MM.1S (cell line): Measurements from ENCODE around the gene TGM5.

Source experiments
- DNase-seq: peaks from one replicate; pipeline ENCODE4 v3.0.0-alpha.2; 2015
- H2AFZ ChIP-seq: fragments of 300-600 bp; sonication (generic); 2 replicates; pipeline ENCODE4 v1.6.0; 2016; ENCODE audit warnings: antibody characterized with exemption, low read length
- H3F3A ChIP-seq: fragments of 300-600 bp; sonication (generic); 2 replicates; pipeline ENCODE4 v1.6.1; 2016; ENCODE audit warnings: mild to moderate bottlenecking, antibody characterized with exemption, low read length, moderate library complexity, mixed read lengths; ENCODE audit not compliant: insufficient read depth
- H3K27ac ChIP-seq: fragments of 300-600 bp; sonication (generic); 2 replicates; pipeline ENCODE4 v1.5.1; 2016; ENCODE audit warnings: mild to moderate bottlenecking, low read length
- H3K27me3 ChIP-seq: fragments of 300-600 bp; sonication (generic); replicated peaks from 2 replicates; pipeline ENCODE4 v1.6.0; 2016; ENCODE audit warnings: low read length; ENCODE audit not compliant: insufficient read depth
- H3K36me3 ChIP-seq: fragments of 300-600 bp; sonication (generic); replicated peaks from 2 replicates; pipeline ENCODE4 v1.6.1; 2016; ENCODE audit warnings: mild to moderate bottlenecking, low read length, mixed read lengths; ENCODE audit not compliant: insufficient read depth
- H3K4me1 ChIP-seq: fragments of 300-600 bp; sonication (generic); 2 replicates; pipeline ENCODE4 v1.6.1; 2016; ENCODE audit warnings: low read length, mixed read lengths
- H3K4me2 ChIP-seq: fragments of 300-600 bp; sonication (generic); 2 replicates; pipeline ENCODE4 v1.6.0; 2016; ENCODE audit warnings: low read depth, low read length
- H3K4me3 ChIP-seq: fragments of 300-600 bp; sonication (generic); 2 replicates; pipeline ENCODE4 v1.5.1; 2016; ENCODE audit warnings: low read length, mixed read lengths
- H3K79me2 ChIP-seq: fragments of 300-600 bp; sonication (generic); 2 replicates; pipeline ENCODE4 v1.6.1; 2016; ENCODE audit warnings: mixed run types, low read length, mixed read lengths
- H3K9ac ChIP-seq: fragments of 300-600 bp; sonication (generic); 2 replicates; pipeline ENCODE4 v1.6.1; 2016; ENCODE audit warnings: low read length, mixed read lengths
- H3K9me2 ChIP-seq: fragments of 300-600 bp; sonication (generic); replicated peaks from 2 replicates; pipeline ENCODE4 v1.6.1; 2016; ENCODE audit warnings: mild to moderate bottlenecking, low read length, mixed read lengths; ENCODE audit not compliant: insufficient read depth
- H3K9me3 ChIP-seq: fragments of 300-600 bp; sonication (generic); replicated peaks from 2 replicates; pipeline ENCODE4 v1.6.1; 2016; ENCODE audit warnings: mild to moderate bottlenecking, low read length, mixed read lengths; ENCODE audit not compliant: insufficient read depth
- H4K20me1 ChIP-seq: fragments of 300-600 bp; sonication (generic); 2 replicates; pipeline ENCODE4 v1.6.1; 2016; ENCODE audit warnings: mild to moderate bottlenecking, low read length, moderate library complexity, mixed read lengths; ENCODE audit not compliant: insufficient read depth
- CTCF ChIP-seq: fragments of 300-600 bp; sonication (generic); IDR thresholded peaks from 2 replicates; pipeline ENCODE4 v1.5.1; 2016; ENCODE audit warnings: antibody characterized with exemption, low read length, mixed read lengths
- EZH2 ChIP-seq: fragments of 300-600 bp; sonication (generic); optimal IDR thresholded peaks from 2 replicates; pipeline ENCODE3; 2017; ENCODE audit warnings: low read depth, mild to moderate bottlenecking, antibody characterized with exemption, low read length, mixed read lengths
- EZH2phosphoT487 ChIP-seq: fragments of 300-600 bp; sonication (generic); IDR thresholded peaks from 2 replicates; pipeline ENCODE4 v1.6.1; 2018; ENCODE audit warnings: antibody characterized with exemption, low read length

TGM5 gene

GRCh38 chr15:43287254-43287653 lies 20.5 kb upstream of the TGM5 start:
- Histone ChIP-seq H3K9me2 (no peaks in the 10 kb centered on the region), H3K27ac (no peak overlapping the region), H2AFZ (no peak overlapping the region), H4K20me1 (no peaks in the 10 kb centered on the region), H3K27me3 (no peaks in the 10 kb centered on the region), H3K79me2 (no peaks in the 10 kb centered on the region), H3K36me3 (no peaks in the 10 kb centered on the region), H3K9ac (no peak overlapping the region), H3F3A (no peaks in the 10 kb centered on the region), H3K4me3 (no peak overlapping the region), H3K4me2 (no peak overlapping the region), H3K4me1 (no peaks in the 10 kb centered on the region), H3K9me3 (no peaks in the 10 kb centered on the region)
- DNase-seq, result no peak
- TF ChIP-seq CTCF (no peak), EZH2phosphoT487 (no peak), EZH2 (no peak)

GRCh38 chr15:43286074-43286473 lies 19.3 kb upstream of the TGM5 start:
- no peak for DNase-seq

GRCh38 chr15:43285609-43286037 lies 18.9 kb upstream of the TGM5 start:
- H3K9me2 ChIP-seq, result no peaks in the 10 kb centered on the region
- H4K20me1 ChIP-seq, result no peaks in the 10 kb centered on the region
- H3K4me2 ChIP-seq, result no peak overlapping the region
- TF ChIP-seq CTCF, result peak; percentile 82
- TF ChIP-seq EZH2phosphoT487, result no peak
- TF ChIP-seq EZH2, result no peak
- H3F3A ChIP-seq, result no peaks in the 10 kb centered on the region
- no peaks in the 10 kb centered on the region for H3K27me3 ChIP-seq
- H3K9me3 ChIP-seq, result no peaks in the 10 kb centered on the region
- H2AFZ ChIP-seq, result 0 out of 2 replicates have a peak overlapping the region, but pooled peaks have one; percentile 37
- peak; percentile 75 for DNase-seq
- H3K9ac ChIP-seq, result no peak overlapping the region
- H3K4me3 ChIP-seq, result no peak overlapping the region
- H3K4me1 ChIP-seq, result no peaks in the 10 kb centered on the region
- H3K27ac ChIP-seq, result no peak overlapping the region
- H3K36me3 ChIP-seq, result no peaks in the 10 kb centered on the region
- no peaks in the 10 kb centered on the region for H3K79me2 ChIP-seq

More at GRCh38 chr15:43286074-43286473, 19.3 kb upstream of the TGM5 start:
- H4K20me1 ChIP-seq, result no peaks in the 10 kb centered on the region
- H3K4me1 ChIP-seq, result no peaks in the 10 kb centered on the region
- no peak overlapping the region for H3K4me3 ChIP-seq
- no peak overlapping the region for H2AFZ ChIP-seq
- no peak for TF ChIP-seq EZH2phosphoT487
- no peak for TF ChIP-seq CTCF
- TF ChIP-seq EZH2, result no peak
- no peaks in the 10 kb centered on the region for H3K9me3 ChIP-seq
- H3K27ac ChIP-seq, result no peak overlapping the region
- no peaks in the 10 kb centered on the region for H3K27me3 ChIP-seq
- no peak overlapping the region for H3K9ac ChIP-seq
- no peaks in the 10 kb centered on the region for H3K9me2 ChIP-seq
- no peaks in the 10 kb centered on the region for H3K36me3 ChIP-seq
- H3K4me2 ChIP-seq, result no peak overlapping the region
- H3K79me2 ChIP-seq, result no peaks in the 10 kb centered on the region
- H3F3A ChIP-seq, result no peaks in the 10 kb centered on the region

- Histone ChIP-seq H3K4me2 (no peak overlapping the region), H3K9ac (no peak overlapping the region), H3K27me3 (no peaks in the 10 kb centered on the region), H3K36me3 (no peaks in the 10 kb centered on the region), H3K9me3 (no peaks in the 10 kb centered on the region), H3K27ac (no peak overlapping the region), H3K4me3 (no peak overlapping the region), H3K9me2 (no peaks in the 10 kb centered on the region), H3K79me2 (no peaks in the 10 kb centered on the region), H4K20me1 (no peaks in the 10 kb centered on the region), H2AFZ (no peak overlapping the region), H3F3A (no peaks in the 10 kb centered on the region), H3K4me1 (no peaks in the 10 kb centered on the region)
- TF ChIP-seq EZH2phosphoT487, result no peak
- TF ChIP-seq CTCF, result no peak
- TF ChIP-seq EZH2, result no peak
- no peak for DNase-seq
Measured at GRCh38 chr15:43283526-43283925, 16.8 kb upstream of the TGM5 start.
